CD4-positive, alpha-beta T cell treated with Interleukin-21 for 1 hour (primary cell): ENCODE data around the gene TMTC4.
"Not testable (repeated sequence)": the region's sequence is repeated elsewhere in the genome, so short reads cannot be mapped to it uniquely, and the experiment has no call there.

Experiments used
- DNase-seq: peaks from one replicate; pipeline ENCODE4 v3.0.0-alpha.2; 2020

TMTC4 gene

GRCh38 chr13:100581030-100581429, 93.6 kb downstream of the TMTC4 start:
- no peak for DNase-seq

DNA sequence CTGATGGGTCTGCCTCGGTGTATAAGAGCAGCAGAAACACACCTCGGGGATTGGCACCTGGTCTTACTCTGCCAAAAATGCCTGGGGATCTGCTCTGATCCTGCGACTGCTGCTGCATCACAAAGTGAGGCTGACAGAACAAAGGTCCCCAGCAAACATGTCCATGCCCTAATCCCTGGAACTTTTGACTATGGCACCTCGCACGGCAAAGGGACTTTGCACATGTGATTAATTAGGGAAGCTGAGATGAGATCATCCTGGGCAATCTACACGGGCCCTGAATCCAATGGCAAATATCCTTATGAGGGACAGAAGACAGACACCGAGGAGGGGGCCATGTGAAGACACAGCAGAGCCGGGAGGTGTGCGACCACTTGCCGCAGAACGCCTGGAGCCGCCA, 94.5 kb downstream of the TMTC4 start:
- DNase-seq, result no peak

DNA sequence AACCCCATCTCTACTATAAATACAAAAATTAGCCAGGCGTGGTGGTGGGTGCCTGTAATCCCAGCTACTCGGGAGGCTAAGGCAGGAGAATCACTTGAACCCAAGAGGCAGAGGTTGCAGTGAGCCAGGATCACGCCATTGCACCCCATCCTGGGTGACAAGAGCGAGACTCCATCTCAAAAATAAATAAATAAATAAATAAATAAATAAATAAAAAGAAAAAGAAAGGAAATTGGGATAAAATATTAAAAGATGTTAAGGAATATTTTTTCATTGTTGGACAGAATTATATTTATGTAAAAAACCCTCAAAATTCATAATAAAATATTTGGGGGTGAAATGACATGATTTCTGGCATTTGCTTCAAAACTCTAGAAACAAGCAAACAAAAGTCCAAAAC, 97.4 kb downstream of the TMTC4 start:
- DNase-seq, result not testable (repeated sequence)

- DNase-seq, result peak; percentile 76
Observed at GRCh38 chr13:100573121-100573520, 101.5 kb downstream of the TMTC4 start.

GRCh38 chr13:100566543-100566942, 108.1 kb downstream of the TMTC4 start:
- no peak for DNase-seq

GRCh38 chr13:100565286-100565685, 109.3 kb downstream of the TMTC4 start:
- no peak for DNase-seq

DNA sequence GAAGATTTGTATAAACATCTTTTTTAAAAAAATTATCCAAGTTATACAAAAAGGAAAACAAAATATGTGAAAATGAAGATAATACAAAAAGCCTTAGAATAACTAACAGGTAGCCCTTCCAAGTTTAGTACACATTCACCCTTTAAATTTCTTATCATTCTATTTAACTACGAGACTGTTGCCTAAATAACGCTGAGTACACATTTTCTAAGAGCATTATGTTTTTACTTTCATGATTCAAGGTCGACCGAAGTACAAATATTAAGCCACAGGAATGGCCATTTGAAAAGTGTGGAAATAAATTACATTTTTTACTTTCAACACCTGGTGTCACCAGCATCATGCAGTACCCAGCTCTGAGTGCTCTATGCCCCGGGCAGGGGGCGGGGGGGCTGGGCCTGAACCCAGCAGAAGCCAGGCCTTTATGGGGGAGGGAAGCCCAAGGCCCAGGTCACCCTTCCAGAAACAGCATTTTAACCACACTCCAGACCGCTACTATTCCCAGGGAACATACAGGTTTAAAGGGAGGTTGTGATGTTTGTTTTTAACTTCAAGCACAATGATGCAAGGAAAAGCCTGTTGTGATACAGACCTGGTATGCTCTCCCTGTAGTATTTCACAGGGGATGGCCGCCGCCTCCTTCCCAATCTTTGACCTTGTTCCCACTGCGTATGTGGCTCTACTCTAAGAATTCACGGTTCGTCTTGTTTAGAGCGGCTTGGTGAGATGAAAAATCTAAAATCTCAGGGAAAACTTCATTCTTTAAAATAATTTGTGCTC, 110.0 kb downstream of the TMTC4 start:
- DNase-seq, result no peak

DNA sequence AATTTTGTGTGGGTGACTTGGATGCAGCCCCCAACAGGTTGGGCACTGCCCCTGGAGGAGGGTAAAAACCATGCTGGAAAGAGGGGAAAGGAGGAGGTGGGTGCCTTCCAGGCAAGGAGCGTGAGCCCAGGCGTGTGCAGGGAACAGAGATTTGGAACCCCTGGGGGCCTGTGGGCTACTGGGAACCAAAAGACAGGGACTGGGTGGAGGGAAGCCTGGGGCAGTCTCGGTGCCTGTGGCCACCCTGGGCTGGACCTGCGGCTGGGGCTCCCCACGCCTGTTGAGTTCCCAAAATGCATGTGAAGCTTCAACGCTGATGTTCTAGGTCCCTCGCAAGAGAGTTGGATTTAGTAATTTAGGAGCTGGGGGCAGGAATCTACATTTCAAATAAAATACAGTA, 110.8 kb downstream of the TMTC4 start:
- DNase-seq, result no peak

DNA sequence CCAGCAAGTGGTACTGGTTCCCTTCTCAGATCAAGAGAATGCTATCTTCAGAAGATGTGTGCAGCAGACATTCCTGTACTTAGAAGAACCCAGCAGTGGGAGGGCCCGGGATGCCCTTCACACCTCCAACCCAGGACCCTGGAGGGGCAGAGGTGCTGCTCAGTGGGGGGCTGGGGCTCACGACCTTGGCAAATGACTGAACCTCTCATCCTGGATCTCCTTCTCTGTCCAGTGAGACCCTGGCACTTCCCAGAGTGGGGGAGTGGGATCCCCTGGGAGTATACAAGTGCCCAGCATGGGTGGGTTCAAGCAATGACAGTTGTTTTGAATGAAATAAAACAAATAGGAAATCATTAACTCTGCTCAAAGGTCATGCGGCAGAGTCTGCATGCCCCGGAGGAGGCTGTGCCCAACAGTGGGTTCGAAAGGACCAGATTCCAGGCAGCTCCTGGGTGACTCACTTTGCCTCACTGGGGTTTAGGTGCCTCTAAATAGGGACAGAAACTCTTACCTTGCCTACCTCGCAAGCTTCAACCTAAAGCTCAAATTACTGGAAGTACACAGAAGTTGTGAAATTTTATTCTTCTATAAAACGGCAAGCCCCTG, 112.9 kb downstream of the TMTC4 start:
- DNase-seq, result no peak

- DNase-seq, result no peak
Observed at GRCh38 chr13:100561158-100561499, 113.5 kb downstream of the TMTC4 start.

- DNase-seq, result no peak
Observed at GRCh38 chr13:100560498-100561157, 114.0 kb downstream of the TMTC4 start.

- DNase-seq, result no peak
Observed at GRCh38 chr13:100559886-100560285, 114.7 kb downstream of the TMTC4 start.
